ENCODE results near the gene LRCH3. TPM values are rescaled to one million over a fixed set of nuclear protein-coding genes. Genes with fewer than 3 reads are reported as not detected.

LRCH3 gene
- total RNA-seq, 4 donors from 2014 or later: 47.3 to 74.1 (median 70.6) TPM

DNA sequence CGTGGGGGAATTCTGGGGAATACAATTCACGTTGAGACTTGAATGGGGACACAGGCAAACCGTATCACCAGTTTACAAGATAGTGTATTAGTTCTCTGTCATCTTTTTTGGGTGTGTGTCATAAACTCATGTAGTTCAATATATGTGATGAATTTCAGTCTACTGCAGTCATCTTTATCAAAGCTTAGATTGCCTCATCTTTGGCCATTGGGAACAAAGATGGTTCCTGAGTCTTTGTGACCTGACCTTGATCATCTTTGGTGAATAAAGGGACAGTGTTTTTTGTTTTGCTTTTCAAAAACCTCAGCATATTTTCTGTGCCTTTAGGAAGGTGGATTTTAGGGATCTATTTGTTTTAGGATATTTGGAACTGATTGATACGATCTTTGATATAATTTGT, 23.3 kb downstream of the LRCH3 start:
- Histone ChIP-seq H3K36me3 (peaks cover 0 to 7% (median 0%) of the 10 kb centered on the region in 3 donors), H3K4me3 (no peak overlapping the region), H3K27me3 (no peaks in the 10 kb centered on the region), H3K9me3 (no peaks in the 10 kb centered on the region), H3K27ac (peak overlapping the region in 1 of 4 donors; percentile 64), H3K4me1 (peaks cover 0 to 53% (median 12%) of the 10 kb centered on the region in 4 donors)
- WGBS, 2 donors: 80 to 88% methylated on average over 4 of the region's 4 CpGs
- no peak for DNase-seq (ENCODE audit: low spot score in 2 of 2)
- TF ChIP-seq EP300 (IDR thresholded peaks at IDR 0.05) (no peak), POLR2A (IDR thresholded peaks at IDR 0.05) (no peak)
- TF ChIP-seq, protein P1, sequence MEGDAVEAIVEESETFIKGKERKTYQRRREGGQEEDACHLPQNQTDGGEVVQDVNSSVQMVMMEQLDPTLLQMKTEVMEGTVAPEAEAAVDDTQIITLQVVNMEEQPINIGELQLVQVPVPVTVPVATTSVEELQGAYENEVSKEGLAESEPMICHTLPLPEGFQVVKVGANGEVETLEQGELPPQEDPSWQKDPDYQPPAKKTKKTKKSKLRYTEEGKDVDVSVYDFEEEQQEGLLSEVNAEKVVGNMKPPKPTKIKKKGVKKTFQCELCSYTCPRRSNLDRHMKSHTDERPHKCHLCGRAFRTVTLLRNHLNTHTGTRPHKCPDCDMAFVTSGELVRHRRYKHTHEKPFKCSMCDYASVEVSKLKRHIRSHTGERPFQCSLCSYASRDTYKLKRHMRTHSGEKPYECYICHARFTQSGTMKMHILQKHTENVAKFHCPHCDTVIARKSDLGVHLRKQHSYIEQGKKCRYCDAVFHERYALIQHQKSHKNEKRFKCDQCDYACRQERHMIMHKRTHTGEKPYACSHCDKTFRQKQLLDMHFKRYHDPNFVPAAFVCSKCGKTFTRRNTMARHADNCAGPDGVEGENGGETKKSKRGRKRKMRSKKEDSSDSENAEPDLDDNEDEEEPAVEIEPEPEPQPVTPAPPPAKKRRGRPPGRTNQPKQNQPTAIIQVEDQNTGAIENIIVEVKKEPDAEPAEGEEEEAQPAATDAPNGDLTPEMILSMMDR (IDR thresholded peaks at IDR 0.05): no peak

DNA sequence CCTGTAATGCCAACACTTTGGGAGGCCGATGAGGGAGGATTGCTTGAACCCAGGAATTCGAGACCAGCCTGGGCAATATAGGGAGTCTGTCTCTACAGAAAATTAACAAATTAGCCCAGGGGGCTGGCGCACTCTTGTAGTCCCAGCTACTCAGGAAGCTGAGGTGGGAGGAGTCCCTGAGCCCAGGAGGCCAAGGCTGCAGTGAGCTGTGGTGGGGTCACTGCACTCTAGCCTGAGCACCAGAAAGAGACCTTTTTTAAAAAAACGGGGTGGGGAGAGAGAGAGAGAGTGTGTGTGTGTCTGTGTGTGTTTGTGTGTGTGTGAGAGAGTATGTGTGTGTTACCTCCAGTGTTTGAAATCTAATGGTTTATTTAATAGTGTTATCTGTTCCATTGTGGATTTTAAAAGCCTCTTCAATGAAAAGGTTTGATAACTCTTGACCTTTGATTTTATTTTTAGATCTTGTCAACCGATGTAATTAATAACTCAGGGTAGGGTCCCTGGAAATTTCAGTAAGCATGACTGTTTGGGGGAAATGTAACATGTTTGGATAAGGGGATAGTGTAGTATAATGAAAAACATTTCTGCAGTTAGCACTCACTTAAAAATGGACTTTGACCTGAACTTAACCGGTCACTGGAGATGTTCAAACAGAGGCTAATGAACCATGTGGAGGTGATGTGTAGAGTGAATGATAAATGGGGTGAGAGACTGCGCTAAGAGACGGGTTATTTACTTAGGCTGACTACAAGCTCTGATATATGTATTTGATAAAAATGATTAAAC, 29.7 kb downstream of the LRCH3 start:
- H3K27me3 ChIP-seq: no peaks in the 10 kb centered on the region
- H3K27ac ChIP-seq: peak overlapping the region in 2 of 4 donors; percentile 26 to 51
- TF ChIP-seq EP300 (IDR thresholded peaks at IDR 0.05): no peak
- TF ChIP-seq POLR2A (IDR thresholded peaks at IDR 0.05): no peak
- TF ChIP-seq, protein P1 (IDR thresholded peaks at IDR 0.05): no peak
- no peaks in the 10 kb centered on the region for H3K9me3 ChIP-seq
- H3K36me3 ChIP-seq: peaks cover 0 to 23% (median 3%) of the 10 kb centered on the region in 3 donors
- H3K4me3 ChIP-seq: no peak overlapping the region
- H3K4me1 ChIP-seq: peaks cover 0 to 33% (median 0%) of the 10 kb centered on the region in 4 donors
- WGBS, 2 donors: 68% methylated on average over 8 of the region's 8 CpGs
- no peak for DNase-seq (ENCODE audit: low spot score in 2 of 2)

DNA sequence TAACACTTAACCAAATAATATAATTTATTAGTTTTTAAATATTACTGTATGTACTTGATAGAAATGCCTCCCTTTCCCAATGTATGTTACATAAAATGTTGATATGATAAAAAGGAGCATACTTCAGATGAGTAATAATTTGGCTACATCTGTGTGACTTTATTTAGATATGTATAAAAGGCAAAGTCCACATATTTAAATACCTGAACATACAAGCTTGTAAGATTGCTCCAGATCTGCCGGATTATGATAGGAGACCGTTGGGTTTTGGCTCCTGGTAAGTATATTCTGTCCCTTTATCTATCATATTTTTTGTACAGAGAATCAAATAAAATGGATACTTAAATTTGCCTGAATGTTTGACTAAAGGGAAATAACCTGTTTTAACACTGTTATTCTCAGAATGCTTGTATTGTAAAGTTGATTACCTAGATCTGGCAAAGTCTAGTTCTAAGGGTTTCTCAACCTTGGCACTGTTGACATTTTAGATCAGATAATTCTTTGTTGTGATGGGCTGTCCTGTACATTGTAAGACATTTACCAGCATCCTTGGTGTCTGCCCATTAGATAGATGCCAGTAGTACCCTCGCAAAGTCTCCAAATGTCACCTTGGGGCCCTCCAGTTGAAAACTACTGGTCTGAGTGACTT, 38.5 kb downstream of the LRCH3 start:
- no peak for DNase-seq (ENCODE audit: low spot score in 2 of 2)
- TF ChIP-seq POLR2A (IDR thresholded peaks at IDR 0.05): no peak
- TF ChIP-seq EP300 (IDR thresholded peaks at IDR 0.05): no peak
- TF ChIP-seq, protein P1 (IDR thresholded peaks at IDR 0.05): no peak
- WGBS, 2 donors: 91 to 96% methylated on average over 3 of the region's 3 CpGs

DNA sequence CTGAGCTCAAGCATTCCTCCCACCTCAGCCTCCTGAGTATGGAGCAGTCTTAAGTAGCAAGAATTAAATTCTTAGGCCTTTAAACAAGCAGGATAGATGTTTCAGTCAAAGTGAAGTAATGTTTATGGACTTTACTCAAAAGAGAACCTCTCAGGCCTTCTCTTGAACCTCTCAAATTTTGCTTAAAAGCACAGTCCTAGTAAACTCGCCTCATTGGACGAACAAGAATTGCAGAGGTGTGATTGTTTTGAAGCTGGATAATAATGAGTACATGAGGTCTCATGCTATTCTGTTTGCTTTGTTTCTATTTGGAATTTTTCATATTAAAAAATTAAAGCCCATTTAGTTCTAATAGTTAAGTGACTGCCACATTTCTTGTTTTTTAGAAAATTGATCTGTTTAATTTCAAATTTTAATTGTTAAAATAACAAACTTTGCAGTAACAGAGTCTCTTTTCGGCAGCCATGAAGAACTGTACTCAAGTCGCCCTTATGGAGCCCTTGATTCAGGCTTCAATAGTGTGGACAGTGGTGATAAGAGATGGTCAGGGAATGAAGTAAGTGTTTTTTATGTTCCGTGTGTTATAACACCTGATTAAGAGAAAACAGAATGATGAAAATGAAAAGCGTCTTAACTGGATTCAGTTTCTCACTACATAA, 39.4 kb downstream of the LRCH3 start:
- Histone ChIP-seq H3K36me3 (peaks cover 0 to 74% (median 0%) of the 10 kb centered on the region in 3 donors), H3K27ac (no peak overlapping the region), H3K4me3 (no peak overlapping the region), H3K27me3 (no peaks in the 10 kb centered on the region), H3K4me1 (no peaks in the 10 kb centered on the region), H3K9me3 (no peaks in the 10 kb centered on the region)
- WGBS, 2 donors: 75 to 78% methylated on average over 6 of the region's 6 CpGs
- DNase-seq (ENCODE audit: low spot score in 2 of 2): no peak
- no peak for TF ChIP-seq POLR2A (IDR thresholded peaks at IDR 0.05)
- TF ChIP-seq, protein P1 (IDR thresholded peaks at IDR 0.05): no peak
- TF ChIP-seq EP300 (IDR thresholded peaks at IDR 0.05): no peak

More for the DNA sequence above, 38.5 kb downstream of the LRCH3 start:
- no peaks in the 10 kb centered on the region for H3K27me3 ChIP-seq
- H3K4me1 ChIP-seq: peaks cover 0 to 3% (median 0%) of the 10 kb centered on the region in 4 donors
- no peak overlapping the region for H3K27ac ChIP-seq
- H3K4me3 ChIP-seq: no peak overlapping the region
- H3K9me3 ChIP-seq: no peaks in the 10 kb centered on the region
- H3K36me3 ChIP-seq: peaks cover 0 to 67% (median 0%) of the 10 kb centered on the region in 3 donors

Data from tibial nerve (tissue), 4 donors.